HEK293 (cell line): ENCODE measurements around the gene CCR6.
"Not testable (repeated sequence)": the region's sequence is repeated elsewhere in the genome, so short reads cannot be mapped to it uniquely, and the experiment has no call there.

Experiments
- BCL11A ChIP-seq: fragments of 450-650 bp; formaldehyde crosslinking; IDR thresholded peaks from 2 replicates; pipeline ENCODE4 v1.5.1; 2016; ENCODE audit warnings: low read depth, missing biosample characterization, missing genetic modification characterization
- CTCF ChIP-seq: fragments of 450-650 bp; formaldehyde crosslinking; IDR thresholded peaks from 2 replicates; pipeline ENCODE4 v1.5.1; 2016; ENCODE audit warnings: missing biosample characterization, missing genetic modification characterization
- HIC1 ChIP-seq: fragments of 450-650 bp; formaldehyde crosslinking; IDR thresholded peaks from 2 replicates; pipeline ENCODE4 v1.5.1; 2016; ENCODE audit warnings: missing biosample characterization, missing genetic modification characterization
- HOXC10 ChIP-seq: sonication (generic); formaldehyde crosslinking; IDR thresholded peaks from 2 replicates; pipeline ENCODE4 v1.8.1; 2023; ENCODE audit warnings: mild to moderate bottlenecking, missing genetic modification reagents
- REST ChIP-seq: fragments of 450-650 bp; formaldehyde crosslinking; IDR thresholded peaks from 2 replicates; pipeline ENCODE4 v1.5.1; 2016; ENCODE audit warnings: missing biosample characterization, missing genetic modification characterization
- ZFP3 ChIP-seq: fragments of 450-650 bp; formaldehyde crosslinking; IDR thresholded peaks from 2 replicates; pipeline ENCODE4 v1.5.1; 2016; ENCODE audit warnings: low read depth, missing biosample characterization, missing genetic modification characterization
- ZNF280D ChIP-seq: fragments of 450-650 bp; formaldehyde crosslinking; IDR thresholded peaks from 2 replicates; pipeline ENCODE4 v1.5.1; 2016; ENCODE audit warnings: missing biosample characterization, missing genetic modification characterization
- ZNF324 ChIP-seq: fragments of 450-650 bp; formaldehyde crosslinking; IDR thresholded peaks from 2 replicates; pipeline ENCODE4 v1.5.1; 2016; ENCODE audit warnings: missing biosample characterization, missing genetic modification characterization
- ZNF571 ChIP-seq: fragments of 450-650 bp; formaldehyde crosslinking; IDR thresholded peaks from 2 replicates; pipeline ENCODE4 v1.5.0; 2017; ENCODE audit warnings: missing biosample characterization, missing genetic modification characterization
- TF ChIP-seq, protein P1 (sequence below): fragments of 450-650 bp; formaldehyde crosslinking; IDR thresholded peaks from 2 replicates; pipeline ENCODE4 v1.5.1; 2016; ENCODE audit warnings: missing biosample characterization, missing genetic modification characterization
- TF ChIP-seq, protein P2 (sequence below): fragments of 450-650 bp; formaldehyde crosslinking; IDR thresholded peaks from 2 replicates; pipeline ENCODE4 v1.5.1; 2016; ENCODE audit warnings: missing biosample characterization, missing genetic modification characterization

DNA sequence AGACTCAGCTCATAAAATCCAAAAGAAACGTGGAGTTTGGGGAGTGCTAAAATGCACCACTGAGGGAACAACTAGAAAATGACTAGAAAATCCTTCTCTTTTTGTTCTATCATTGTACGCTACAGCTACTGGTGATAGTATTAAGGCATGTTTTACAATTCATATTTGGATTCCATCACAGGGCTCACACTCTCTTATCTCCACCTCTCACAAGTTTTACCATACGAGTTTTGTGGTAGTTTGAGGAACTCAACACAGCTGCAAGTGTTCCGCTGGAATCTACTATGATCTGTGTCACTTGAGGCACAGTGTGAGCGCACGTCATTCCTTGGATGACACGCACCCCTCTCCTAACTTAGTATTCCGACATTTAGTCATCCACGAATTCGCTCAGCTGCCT, 44.8 kb downstream of the CCR6 start:
- TF ChIP-seq CTCF; BCL11A; REST; ZNF571 (tag by site-specific recombination); HOXC10 (CRISPR knock-in tag); ZNF280D; ZFP3 (tag by site-specific recombination); HIC1 (tag by site-specific recombination); ZNF324 (tag by site-specific recombination): not testable (repeated sequence)
- TF ChIP-seq, protein P1, sequence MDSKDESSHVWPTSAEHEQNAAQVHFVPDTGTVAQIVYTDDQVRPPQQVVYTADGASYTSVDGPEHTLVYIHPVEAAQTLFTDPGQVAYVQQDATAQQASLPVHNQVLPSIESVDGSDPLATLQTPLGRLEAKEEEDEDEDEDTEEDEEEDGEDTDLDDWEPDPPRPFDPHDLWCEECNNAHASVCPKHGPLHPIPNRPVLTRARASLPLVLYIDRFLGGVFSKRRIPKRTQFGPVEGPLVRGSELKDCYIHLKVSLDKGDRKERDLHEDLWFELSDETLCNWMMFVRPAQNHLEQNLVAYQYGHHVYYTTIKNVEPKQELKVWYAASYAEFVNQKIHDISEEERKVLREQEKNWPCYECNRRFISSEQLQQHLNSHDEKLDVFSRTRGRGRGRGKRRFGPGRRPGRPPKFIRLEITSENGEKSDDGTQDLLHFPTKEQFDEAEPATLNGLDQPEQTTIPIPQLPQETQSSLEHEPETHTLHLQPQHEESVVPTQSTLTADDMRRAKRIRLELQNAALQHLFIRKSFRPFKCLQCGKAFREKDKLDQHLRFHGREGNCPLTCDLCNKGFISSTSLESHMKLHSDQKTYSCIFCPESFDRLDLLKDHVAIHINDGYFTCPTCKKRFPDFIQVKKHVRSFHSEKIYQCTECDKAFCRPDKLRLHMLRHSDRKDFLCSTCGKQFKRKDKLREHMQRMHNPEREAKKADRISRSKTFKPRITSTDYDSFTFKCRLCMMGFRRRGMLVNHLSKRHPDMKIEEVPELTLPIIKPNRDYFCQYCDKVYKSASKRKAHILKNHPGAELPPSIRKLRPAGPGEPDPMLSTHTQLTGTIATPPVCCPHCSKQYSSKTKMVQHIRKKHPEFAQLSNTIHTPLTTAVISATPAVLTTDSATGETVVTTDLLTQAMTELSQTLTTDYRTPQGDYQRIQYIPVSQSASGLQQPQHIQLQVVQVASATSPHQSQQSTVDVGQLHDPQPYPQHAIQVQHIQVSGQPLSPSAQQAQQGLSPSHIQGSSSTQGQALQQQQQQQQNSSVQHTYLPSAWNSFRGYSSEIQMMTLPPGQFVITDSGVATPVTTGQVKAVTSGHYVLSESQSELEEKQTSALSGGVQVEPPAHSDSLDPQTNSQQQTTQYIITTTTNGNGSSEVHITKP (tag by site-specific recombination) = not testable (repeated sequence)
- TF ChIP-seq, protein P2, sequence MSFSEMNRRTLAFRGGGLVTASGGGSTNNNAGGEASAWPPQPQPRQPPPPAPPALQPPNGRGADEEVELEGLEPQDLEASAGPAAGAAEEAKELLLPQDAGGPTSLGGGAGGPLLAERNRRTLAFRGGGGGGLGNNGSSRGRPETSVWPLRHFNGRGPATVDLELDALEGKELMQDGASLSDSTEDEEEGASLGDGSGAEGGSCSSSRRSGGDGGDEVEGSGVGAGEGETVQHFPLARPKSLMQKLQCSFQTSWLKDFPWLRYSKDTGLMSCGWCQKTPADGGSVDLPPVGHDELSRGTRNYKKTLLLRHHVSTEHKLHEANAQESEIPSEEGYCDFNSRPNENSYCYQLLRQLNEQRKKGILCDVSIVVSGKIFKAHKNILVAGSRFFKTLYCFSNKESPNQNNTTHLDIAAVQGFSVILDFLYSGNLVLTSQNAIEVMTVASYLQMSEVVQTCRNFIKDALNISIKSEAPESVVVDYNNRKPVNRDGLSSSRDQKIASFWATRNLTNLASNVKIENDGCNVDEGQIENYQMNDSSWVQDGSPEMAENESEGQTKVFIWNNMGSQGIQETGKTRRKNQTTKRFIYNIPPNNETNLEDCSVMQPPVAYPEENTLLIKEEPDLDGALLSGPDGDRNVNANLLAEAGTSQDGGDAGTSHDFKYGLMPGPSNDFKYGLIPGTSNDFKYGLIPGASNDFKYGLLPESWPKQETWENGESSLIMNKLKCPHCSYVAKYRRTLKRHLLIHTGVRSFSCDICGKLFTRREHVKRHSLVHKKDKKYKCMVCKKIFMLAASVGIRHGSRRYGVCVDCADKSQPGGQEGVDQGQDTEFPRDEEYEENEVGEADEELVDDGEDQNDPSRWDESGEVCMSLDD (tag by site-specific recombination) = not testable (repeated sequence)
